Urinary bladder (tissue), 4 donors: ENCODE results near the gene TMEM63B. TPM values are rescaled to one million over a fixed set of nuclear protein-coding genes. Genes with fewer than 3 reads are reported as not detected.
"Not testable (repeated sequence)": the region's sequence is repeated elsewhere in the genome, so short reads cannot be mapped to it uniquely, and the experiment has no call there.

Experiments used
- DNase-seq: peaks from one replicate; pipeline ENCODE4 v3.0.0-alpha.2; 2015; ENCODE audit errors: extremely low spot score
- H3K27ac ChIP-seq: one replicate; pipeline ENCODE4 v1.5.1; 2013; ENCODE audit warnings: low read depth, mild to moderate bottlenecking, moderate library complexity
- H3K36me3 ChIP-seq: one replicate; pipeline ENCODE4 v1.6.1; 2013; ENCODE audit warnings: mild to moderate bottlenecking, moderate library complexity; ENCODE audit not compliant: insufficient read depth
- H3K4me1 ChIP-seq: one replicate; pipeline ENCODE4 v1.6.1; 2013; ENCODE audit warnings: mild to moderate bottlenecking, moderate library complexity; ENCODE audit not compliant: insufficient read depth
- H3K4me3 ChIP-seq: one replicate; pipeline ENCODE4 v1.5.1; 2013; ENCODE audit warnings: low read depth, low read length
- WGBS: extraction: QIAGEN DNeasy Blood & Tissue Kit; methylation state at CpG from one replicate; pipeline ENCODE4 v1.1.7; 2013; 5-methylcytosine and 5-hydroxymethylcytosine counted together
- polyA plus RNA-seq: library from polyadenylated mRNA; stranded (reverse); fragments of 200-250 nt; gene quantifications from one replicate; pipeline ENCODE4 v1.2.3, GENCODE V29; 2013
- total RNA-seq: library from RNA; depleted of rRNA; stranded (reverse); fragments of >200 nt; gene quantifications from one replicate; pipeline ENCODE4 v1.2.3, GENCODE V29; 2014
- donor health status: healthy with polysubstance abuse.
- donor health status: healthy.

The TMEM63B gene
- total and polyA plus RNA-seq, 2 donors, result 12.4 to 20.0 TPM

DNA sequence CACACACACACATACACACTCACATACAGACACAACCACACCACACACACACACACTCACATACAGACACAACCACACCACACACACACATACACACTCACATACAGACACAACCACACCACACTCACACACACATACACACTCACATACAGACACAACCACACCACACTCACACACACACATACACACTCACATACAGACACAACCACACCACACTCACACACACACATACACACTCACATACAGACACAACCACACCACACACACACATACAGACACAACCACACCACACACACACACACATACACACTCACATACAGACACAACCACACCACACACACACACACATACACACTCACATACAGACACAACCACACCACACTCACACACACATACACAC, 54.4 kb downstream of the TMEM63B start:
- not testable (repeated sequence) for DNase-seq, H3K36me3 ChIP-seq, H3K4me3 ChIP-seq, H3K27ac ChIP-seq, H3K4me1 ChIP-seq

- H3K36me3 ChIP-seq, result no peaks in the 10 kb centered on the region
- no peak overlapping the region for H3K4me3 ChIP-seq
- no peak overlapping the region for H3K27ac ChIP-seq
- WGBS, result 94% methylated on average over 4 of the region's 4 CpGs
- no peak for DNase-seq
- no peaks in the 10 kb centered on the region for H3K4me1 ChIP-seq
These were observed 55.6 kb downstream of the TMEM63B start for GRCh38 chr6:44182911-44183390.

GRCh38 chr6:44183783-44184182, 56.4 kb downstream of the TMEM63B start:
- H3K4me1 ChIP-seq, result no peaks in the 10 kb centered on the region
- no peak for DNase-seq
- no peak overlapping the region for H3K4me3 ChIP-seq
- WGBS, result 65% methylated on average over 9 of the region's 9 CpGs
- H3K27ac ChIP-seq, result no peak overlapping the region
- H3K36me3 ChIP-seq, result no peaks in the 10 kb centered on the region

DNA sequence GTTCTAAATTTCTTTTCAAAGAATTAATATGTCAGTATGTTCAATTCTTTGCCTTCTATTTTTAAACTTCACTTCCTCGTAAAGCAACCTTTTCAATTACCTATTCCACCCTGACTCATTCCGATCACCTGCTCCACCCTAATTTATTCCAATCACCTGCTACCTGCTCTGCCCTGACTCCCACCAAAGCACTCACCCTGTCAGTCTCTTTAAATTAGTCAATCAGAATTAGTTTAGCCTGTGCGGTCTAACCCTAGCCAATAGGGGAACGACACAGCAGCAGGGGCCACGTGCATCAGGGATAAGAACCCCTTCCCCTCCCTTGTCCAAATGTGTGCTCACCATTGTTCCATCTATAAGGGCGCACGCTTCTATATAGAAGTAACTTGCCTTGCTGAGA, 58.0 kb downstream of the TMEM63B start:
- not testable (repeated sequence) for DNase-seq, H3K36me3 ChIP-seq, H3K27ac ChIP-seq, H3K4me1 ChIP-seq, H3K4me3 ChIP-seq
- 74% methylated on average over 7 of the region's 7 CpGs for WGBS

DNA sequence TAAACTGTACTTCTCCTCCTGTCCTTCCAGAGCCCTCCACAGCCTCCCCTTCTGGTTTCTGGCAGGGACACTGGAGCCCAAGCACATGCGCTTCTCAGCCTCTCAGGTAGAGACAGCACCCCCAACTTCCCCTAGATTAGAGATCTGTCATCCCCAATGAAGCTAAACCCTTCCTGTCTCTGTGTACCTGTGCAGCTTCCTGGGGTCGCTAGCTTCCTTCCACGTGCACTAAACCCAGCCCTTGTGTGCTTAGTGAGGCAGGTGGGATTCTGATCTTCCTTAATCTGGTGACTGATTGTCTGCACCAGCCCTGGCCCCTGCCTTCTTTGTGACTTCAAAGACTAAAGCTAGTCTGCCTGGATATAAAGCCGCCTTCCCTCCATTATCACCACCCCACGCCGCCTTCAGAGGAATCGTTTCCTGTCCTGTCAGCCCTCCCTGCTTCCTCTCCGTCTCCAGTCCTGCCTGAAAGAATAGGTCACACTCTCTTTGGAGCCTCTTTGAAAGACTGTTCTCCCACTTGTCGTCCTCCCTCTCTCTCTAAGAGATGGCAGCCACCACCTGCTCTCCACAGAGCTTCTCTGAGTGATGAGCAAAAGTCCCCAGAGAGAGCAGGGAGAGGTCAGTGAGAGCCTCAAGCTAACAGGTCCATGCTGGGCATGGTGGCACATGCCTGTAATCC, 58.7 kb downstream of the TMEM63B start:
- Histone ChIP-seq H3K27ac (no peak overlapping the region), H3K4me1 (no peaks in the 10 kb centered on the region), H3K36me3 (no peaks in the 10 kb centered on the region), H3K4me3 (no peak overlapping the region)
- no peak for DNase-seq
- WGBS, result 34% methylated on average over 9 of the region's 9 CpGs

GRCh38 chr6:44186635-44187025, 59.3 kb downstream of the TMEM63B start:
- WGBS, result 77% methylated on average over 7 of the region's 7 CpGs
- Histone ChIP-seq H3K27ac (no peak overlapping the region), H3K36me3 (no peaks in the 10 kb centered on the region), H3K4me1 (no peaks in the 10 kb centered on the region), H3K4me3 (no peak overlapping the region)
- DNase-seq, result no peak

DNA sequence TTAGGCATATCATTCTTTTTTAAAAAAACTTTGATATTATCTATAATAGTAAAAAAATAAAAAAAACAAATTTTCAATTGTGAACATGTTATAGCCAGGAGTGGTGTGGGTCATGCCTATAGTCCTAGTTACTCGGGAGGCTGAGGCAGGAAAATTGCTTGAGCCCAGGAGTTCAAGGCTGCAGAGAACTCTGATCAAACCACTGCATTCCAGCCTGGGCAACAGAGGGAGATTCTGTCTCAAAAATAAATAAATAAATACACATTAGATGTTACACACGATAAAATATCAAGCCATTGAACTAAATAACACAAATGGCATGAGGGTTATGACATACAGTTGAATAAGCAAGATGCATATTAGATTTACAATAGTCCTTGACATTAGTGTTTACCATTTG, 61.5 kb downstream of the TMEM63B start:
- Histone ChIP-seq H3K36me3 (no peaks in the 10 kb centered on the region), H3K4me1 (no peaks in the 10 kb centered on the region), H3K4me3 (no peak overlapping the region), H3K27ac (no peak overlapping the region)
- 70% methylated on average over 2 of the region's 2 CpGs for WGBS
- DNase-seq, result no peak

DNA sequence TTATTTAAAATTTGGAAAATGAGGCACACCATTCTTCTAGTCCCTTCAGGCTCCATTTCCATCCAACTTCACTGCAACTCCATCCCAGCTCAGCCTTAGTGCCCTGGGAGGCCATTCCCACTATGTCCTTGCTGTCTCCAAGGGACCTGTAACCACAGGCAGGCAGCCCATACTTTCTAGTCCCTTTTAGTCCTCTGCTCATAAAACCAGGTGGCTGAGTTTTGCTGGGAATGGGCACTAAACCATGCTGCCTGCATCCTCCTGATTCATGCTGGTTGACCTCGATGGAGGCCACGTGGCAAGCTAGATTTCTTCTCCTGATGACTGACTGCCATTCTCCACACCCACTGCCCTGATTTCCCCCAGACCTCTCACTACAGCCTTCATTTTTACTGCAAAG, 61.9 kb downstream of the TMEM63B start:
- H3K27ac ChIP-seq, result no peak overlapping the region
- DNase-seq, result no peak
- no peaks in the 10 kb centered on the region for H3K4me1 ChIP-seq
- H3K4me3 ChIP-seq, result no peak overlapping the region
- WGBS, result 77% methylated on average over 2 of the region's 2 CpGs
- no peaks in the 10 kb centered on the region for H3K36me3 ChIP-seq

DNA sequence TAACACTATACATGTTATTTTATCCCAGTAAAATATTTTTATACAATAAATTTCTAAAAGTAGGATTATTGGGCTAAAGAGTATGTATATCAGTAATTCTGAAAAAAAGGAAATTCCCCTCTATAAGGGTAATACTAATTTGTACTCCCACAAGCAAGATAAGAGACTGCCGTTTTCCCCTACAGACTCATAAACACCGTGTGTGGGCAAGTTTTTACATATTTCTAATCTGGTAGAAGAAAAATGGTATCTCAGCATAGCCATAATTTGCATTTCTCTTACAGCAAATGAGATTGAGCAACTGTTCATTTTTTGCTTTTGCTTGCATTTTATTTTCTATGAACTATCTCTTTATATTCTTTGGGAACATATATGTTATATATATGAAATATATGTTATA, 63.4 kb downstream of the TMEM63B start:
- no peak for DNase-seq
- 15% methylated on average over 2 of the region's 2 CpGs for WGBS
- no peaks in the 10 kb centered on the region for H3K36me3 ChIP-seq

GRCh38 chr6:44192428-44193041, 65.2 kb downstream of the TMEM63B start:
- no peak for DNase-seq
- H3K4me3 ChIP-seq, result no peak overlapping the region

More for the DNA sequence above, 63.4 kb downstream of the TMEM63B start:
- H3K4me3 ChIP-seq, result no peak overlapping the region
- no peak overlapping the region for H3K27ac ChIP-seq
- H3K4me1 ChIP-seq, result no peaks in the 10 kb centered on the region

DNA sequence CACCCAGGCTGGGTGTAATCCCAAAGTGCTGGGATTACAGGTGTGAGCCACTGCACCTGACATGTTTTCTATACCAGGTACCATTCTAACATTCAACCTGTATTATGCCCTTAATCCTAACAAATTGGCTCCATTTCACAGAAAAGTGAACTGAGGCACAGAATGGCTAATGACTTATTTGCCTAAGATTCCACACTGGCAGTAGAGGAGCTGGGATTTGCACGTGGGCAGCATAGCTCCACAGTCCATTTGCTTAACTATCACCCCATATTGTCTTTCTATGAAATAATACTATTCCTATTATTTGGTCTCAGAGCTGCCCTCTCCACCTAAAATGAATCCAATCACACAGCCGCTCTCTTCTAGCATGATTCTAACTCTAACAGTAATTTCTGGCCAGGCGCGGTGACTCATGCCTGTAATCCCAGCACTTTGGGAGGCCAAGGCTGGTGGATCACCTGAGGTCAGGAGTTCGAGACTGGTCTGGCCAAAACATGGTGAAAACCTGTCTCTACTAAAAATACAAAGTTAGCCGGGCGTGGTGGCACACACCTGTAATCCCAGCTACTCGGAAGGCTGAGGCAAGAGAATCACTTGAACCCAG, 66.1 kb downstream of the TMEM63B start:
- no peak for DNase-seq
- H3K27ac ChIP-seq, result no peak overlapping the region
- no peaks in the 10 kb centered on the region for H3K4me1 ChIP-seq
- 92% methylated on average over 8 of the region's 8 CpGs for WGBS
- no peak overlapping the region for H3K4me3 ChIP-seq
- H3K36me3 ChIP-seq, result no peaks in the 10 kb centered on the region

More at GRCh38 chr6:44192428-44193041, 65.2 kb downstream of the TMEM63B start:
- no peaks in the 10 kb centered on the region for H3K4me1 ChIP-seq
- WGBS, result 59% methylated on average over 10 of the region's 10 CpGs
- no peaks in the 10 kb centered on the region for H3K36me3 ChIP-seq
- no peak overlapping the region for H3K27ac ChIP-seq

DNA sequence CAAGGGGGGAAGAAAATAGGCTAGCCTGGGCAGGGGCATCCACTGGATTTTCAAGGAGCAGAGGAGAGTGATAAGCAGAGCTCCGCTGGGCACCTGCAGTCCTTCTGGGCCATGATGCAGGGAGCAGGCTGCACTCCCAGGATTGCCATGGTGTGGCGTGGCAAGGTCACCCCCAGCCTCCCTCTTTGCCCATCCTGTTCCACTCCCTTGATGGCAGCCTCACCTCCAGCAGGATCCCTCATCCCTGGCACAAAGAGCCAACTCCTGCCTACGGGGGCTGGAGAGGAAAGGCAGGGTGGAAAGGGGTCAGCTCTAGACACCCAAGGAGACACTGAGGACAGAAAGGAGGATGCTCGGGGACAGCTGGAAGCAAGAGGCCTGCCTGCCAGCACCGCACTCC, 67.0 kb downstream of the TMEM63B start:
- no peak for DNase-seq
- Histone ChIP-seq H3K36me3 (no peaks in the 10 kb centered on the region), H3K27ac (no peak overlapping the region), H3K4me3 (no peak overlapping the region), H3K4me1 (no peaks in the 10 kb centered on the region)
- 87% methylated on average over 5 of the region's 5 CpGs for WGBS

DNA sequence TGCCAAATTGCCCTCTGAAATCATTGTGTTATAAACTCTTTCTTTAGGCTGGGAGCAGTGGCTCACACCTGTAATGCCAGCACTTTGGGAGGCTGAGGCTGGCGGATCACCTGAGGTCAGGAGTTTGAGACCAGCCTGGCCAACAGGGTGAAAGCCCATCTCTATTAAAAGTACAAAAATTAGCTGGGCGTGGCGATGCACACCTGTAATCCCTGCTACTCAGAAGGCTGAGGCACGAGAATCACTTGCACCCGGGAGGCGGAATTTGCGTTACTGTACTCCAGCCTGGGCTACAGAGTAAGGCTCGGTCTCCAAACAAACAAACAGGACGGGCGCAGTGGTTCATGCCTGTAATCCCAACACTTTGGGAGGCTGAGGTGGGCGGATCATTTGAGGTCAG, 69.0 kb downstream of the TMEM63B start:
- H3K27ac ChIP-seq, H3K4me1 ChIP-seq, H3K4me3 ChIP-seq, DNase-seq, H3K36me3 ChIP-seq: not testable (repeated sequence)
- WGBS, result 86% methylated on average over 11 of the region's 11 CpGs

DNA sequence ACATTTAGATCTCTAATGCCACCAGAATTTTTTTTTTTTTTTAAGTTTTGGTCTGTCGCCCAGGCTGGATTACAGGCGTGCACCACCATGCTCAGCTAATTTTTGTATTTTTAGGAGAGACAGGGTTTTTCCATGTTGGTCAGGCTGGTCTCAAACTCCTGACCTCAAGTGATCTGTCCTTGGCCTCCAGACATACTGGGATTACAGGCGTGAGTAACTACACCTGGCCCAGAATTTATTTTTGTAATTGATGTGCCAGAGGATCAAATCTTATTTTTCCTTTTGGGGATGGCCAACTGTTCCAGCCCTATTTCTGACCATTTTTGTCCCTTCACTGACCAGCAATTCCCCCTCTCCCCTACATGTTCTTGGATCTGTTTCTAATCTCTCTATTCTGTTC, 71.3 kb downstream of the TMEM63B start:
- WGBS, result 75% methylated on average over 3 of the region's 3 CpGs
- no peak for DNase-seq
- H3K4me1 ChIP-seq, result no peaks in the 10 kb centered on the region
- H3K27ac ChIP-seq, result no peak overlapping the region
- no peak overlapping the region for H3K4me3 ChIP-seq
- no peaks in the 10 kb centered on the region for H3K36me3 ChIP-seq
